Measurements from ENCODE around the gene HDAC8.

DNA sequence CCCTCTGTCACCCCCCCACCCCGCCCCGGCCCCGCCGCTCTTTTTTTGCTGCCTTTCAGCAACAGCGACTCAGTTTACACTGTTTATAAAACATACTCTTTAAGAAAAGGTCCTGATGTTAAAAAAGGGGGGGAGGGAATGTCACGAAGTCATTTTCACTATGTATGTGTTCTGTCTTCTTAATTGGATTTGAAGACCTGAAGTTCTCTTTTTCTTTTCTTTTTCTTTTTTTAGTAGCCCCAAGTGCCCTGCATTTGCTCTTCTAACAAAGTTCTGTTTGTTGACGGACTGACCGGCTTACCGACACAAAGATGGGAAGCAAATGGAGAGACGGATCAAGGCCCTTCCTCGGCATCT is 264.5 kb downstream of the HDAC8 start:
- no peak for TF ChIP-seq POLR2A (IDR thresholded peaks at IDR 0.05)
- TF ChIP-seq CTCF (IDR thresholded peaks at IDR 0.05 in 4 of 5, conservative IDR thresholded peaks at IDR 0.05 in 1 of 5), result no peak

All from gastrocnemius medialis (tissue), 4 donors.